Activated gamma-delta T cell treated with anti-CD3 and anti-CD28 coated beads, Interleukin-2, amount 50 U/mL, for 16 hours (primary cell): Measurements from ENCODE around the gene C1QL2.

Source experiments
- DNase-seq: peaks from one replicate; pipeline ENCODE4 v3.0.0-alpha.2; 2020; ENCODE audit warnings: low read depth

Gene C1QL2

DNA sequence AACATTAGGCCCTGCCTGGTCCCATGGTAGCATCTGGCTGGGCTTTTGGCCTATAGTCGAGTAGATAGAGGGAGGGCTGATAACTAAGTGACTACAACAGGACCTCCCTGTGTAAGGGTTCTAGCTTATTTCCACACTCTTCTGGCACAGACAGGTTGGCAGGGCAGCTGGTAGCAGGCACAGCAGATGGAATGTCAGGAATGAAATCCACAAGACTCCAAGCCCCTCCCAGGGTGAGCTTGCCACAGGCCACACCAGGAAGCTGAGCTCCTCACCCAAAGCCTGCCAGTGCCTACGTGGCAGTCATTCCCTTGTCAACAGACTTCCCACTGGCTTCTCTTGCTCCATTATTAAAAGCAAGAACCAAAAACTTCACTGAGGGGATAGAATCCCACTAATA, 20.7 kb upstream of the C1QL2 start:
- DNase-seq = no peak

DNA sequence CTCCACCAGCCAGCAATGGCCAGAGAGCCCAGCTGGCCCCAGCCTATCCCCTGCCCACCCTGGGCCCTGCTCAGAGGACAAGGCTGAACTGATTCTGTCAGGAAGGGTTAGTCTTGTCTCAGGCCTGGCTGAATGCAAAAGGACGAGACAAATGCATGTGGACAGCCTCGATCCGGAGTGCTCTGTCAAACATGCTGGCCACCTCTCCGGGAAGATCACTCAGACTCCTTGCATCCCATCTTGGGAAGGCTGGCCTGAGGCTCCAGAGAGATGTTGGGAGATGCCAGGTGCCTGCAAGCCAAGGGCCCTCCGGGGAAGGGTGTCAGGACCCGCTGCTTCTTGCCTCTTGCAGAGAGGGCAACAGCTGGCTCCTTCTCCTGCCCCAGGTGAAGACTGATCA, 20.2 kb upstream of the C1QL2 start:
- DNase-seq = no peak

DNA sequence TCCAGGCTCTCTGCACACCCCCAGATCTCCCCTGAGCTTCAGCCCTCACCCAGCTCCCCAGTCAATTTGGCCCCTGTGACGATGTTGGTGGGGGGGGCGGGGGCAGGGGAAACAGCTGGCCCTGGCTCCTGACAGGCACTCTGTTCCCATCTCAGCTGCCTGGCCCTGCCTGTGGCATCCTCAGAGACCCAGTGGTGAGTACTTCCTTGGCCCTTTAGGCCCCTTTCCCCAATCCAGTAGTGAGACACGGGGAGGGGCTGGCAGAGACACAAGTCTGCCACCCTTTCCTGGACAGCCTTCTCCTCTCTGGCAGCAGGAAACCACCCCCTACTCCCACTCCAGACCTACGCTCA, 19.3 kb upstream of the C1QL2 start:
- no peak for DNase-seq

DNA sequence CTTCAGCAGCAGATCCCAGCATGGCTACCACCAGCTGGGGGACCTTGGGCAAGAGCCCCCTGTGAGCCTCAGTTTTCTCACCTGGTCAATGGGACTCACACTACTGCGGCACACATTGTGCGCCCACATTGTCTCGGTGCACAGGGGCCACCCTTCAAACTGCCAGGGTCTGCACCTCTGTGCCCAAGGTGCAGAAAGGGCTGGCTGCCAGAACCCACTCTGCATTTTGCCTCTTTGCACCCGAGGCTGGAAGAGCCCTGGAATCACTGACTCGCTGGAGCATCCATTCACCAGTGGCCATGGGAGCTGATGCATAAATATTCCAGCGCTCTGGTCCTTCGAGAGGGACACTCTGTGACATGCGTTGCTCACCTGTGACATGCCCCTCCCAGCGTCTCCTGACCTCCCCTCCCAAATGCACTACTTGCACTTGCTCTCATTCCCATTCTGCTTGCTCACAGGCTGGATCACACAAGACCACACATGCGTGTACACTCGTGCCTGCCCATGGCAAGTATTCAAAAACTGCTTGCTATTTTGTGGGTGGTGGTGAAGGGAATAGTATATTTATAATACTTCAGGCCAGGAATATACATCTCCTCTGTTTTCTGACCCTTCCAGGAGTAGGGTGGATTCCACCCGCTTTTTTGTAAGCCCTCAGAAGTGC, 18.8 kb upstream of the C1QL2 start:
- DNase-seq = no peak

DNA sequence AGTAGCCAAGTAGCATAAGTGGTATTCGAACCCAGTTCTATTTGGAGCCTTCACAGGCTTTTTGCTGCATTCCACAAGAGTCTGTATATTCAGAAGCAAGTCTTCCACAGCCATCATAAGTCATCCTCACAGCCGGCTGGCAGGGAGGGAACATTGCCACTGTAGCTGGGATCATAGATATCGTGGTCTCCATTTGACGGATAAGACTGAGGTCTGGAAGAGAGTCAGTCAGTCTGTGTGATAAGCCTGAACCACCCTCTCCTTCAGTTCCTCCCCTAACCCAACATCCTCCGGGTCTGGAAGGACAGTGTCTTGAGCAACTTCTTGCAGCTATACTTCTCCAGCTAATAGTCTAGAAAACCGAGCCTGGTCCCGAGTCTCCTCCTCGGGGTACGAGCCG, 17.0 kb upstream of the C1QL2 start:
- DNase-seq = no peak

DNA sequence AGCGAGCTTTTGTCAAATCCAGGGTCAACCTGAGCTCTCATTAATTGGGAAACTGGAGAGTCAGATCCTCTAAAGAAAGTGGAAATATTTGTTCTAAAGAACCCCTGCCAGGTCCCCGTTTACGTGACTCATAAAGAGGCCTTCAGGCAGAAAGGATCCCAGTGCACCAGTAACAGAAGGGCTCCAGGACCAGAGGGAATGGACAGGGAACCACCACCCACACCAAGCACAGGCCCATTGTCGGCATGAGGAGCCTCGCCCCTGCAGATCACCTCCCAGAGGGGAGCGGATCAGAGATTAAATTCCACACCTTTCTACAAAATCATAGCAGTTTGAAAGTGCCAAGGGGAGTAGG, 16.4 kb upstream of the C1QL2 start:
- no peak for DNase-seq

DNA sequence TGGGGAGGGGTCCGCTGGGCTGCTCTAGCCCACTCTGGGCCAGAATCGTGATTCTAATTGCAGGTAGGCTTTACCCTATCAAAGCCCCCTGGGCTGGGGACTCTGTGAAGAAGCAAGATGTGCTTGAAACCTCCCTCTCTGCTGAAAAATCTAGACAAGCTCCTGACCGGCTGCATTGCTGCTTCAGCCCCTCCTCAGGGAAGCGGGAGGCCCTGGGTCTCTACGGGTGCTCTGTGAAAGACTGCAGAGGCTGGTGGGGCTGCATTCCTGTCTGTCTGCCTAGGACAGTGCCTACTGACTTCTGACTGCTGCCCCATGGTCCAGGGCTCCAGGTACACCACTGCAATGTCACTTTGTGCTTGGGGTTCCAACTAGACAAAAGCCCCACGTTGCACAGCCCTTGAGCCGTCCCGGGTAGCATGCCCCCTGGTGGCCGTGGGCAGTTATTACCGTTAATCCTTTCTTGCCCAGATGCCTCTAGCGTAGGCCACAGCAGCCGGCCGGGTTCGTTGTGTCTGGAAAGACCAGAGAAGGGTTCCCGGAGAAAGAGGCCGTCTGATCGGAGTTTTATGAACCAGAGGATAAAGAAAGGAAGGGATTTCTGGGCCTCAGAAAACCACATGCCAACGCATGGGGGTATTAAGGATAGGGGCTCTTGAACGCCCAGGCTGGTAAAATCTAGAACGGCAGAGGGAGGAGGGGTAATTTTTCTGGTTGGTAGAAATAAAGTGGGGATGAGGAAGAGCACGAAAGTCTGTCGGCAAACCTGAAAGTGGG, 15.9 kb upstream of the C1QL2 start:
- peak; percentile 12 for DNase-seq

DNA sequence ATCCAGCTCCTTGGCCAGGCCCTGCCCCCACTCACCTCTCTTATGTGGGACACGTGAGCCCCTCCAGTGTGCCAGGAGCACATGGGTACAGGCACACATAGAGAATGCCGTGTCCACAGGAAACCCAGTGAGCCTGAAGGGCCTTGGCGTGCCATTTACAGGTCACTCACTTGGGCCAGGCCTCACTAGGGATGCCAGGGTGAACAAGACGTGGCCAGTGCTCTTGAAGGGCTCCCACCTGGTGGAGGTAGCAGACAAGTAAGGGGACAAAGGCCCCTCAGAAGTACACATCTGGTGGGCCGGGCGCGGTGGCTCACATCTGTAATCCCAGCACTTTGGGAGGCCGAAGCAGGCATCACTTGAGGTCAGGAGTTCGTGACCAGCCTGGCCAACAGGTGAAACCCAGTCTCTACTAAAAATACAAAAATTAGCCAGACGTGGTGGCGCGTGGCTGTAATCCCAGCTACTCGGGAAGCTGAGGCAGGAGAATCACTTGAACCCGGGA, 15.1 kb upstream of the C1QL2 start:
- DNase-seq = no peak

DNA sequence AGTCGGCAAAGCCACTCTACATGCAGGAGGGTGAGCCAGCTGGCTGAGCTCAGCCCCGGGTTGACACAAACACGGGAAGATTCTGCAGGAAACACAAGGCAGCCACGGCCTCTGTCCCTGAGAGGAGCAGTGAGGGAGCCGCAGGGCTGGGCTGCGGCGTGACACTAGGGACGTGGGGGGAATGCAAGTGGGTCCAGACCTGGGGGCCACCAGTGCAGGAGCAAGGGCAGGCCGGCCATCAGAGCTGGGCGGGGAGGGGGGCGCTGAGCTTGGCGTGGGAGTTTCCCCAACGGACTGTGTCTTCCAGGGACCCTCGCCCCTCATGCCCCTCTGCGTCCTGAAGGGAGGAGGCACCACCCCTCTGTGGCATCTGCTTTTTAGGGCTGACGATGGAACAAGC, 12.0 kb upstream of the C1QL2 start:
- no peak for DNase-seq

DNA sequence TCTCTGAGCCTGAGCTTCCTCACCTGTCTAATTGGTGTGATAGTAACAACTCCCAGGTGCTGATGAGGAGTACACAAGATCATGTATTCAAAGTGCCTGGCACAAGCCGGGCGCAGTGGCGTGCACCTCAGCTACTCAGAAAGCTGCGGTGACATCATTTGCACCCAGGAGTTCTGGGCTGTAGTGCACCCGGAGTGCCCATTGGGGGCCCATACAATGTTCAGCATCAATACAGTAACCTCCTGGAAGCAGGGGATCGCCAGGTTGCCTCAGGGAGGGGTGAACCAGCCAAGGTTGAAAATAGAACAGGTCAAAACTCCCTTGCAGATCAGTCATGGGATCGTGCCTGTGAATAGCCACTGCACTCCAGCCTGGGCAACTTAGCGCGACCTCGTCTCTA, 11.2 kb upstream of the C1QL2 start:
- DNase-seq = no peak

DNA sequence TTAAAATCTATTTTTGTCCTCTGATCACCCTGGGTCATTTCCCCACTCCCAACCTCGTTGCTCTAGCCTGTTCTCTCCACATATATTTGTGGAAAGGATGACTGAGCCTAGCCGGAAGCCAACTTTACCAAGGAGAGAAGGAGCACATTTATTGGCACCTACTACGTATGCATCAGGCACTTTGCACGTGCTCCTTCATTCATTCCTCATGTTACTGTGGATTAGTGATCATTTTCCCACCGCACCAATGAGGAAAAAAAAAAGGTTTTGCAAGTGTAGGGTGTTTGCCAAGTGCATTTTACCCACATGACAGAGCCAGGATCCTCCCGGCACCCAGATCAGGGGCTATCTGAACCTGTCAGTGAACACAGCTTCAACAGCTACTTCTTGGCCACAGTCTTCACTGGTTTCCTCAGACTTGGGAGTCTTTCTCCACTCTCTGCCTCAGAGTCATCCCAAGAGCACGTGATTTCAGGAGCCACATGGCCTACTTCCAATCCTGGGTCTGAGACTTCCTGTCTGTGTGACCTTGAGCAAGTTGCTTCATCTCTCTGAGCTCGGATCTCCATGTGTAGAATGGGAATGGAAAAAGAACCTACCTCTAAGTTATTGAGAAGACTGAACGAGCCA, 1.9 kb upstream of the C1QL2 start:
- no peak for DNase-seq

DNA sequence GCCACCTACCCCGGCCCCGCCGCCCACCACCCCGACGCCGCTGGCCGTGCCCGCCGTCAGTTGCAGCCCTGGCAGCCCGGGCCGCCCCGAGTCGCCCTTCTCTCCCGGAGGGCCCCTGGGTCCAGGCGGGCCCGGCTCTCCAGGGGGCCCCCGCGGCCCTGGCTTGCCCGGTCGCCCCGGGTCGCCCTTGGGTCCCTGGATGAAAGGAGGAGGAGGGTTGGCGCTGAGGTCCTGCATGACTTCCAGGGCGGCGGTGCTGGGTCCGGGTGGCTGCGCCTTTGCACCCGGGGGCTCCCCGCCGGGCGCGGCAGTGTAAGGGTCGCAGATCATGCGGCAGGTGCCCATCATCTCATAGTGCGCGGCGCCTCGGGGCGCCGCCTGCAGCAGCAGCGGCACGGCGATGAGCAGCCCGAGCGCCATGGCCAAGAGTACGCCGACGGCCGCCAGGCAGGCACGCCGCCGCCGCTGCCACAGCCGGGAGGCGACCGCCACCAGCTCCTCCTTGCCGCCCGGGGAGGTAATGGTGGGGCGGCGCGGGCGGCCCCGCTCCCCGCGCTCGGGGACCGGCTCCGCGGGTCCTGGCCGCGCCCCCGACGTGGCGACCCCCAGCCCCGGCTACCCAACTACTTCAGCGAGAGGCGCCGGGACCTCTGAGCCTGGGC, 570 bp downstream of the C1QL2 start:
- DNase-seq = no peak

DNA sequence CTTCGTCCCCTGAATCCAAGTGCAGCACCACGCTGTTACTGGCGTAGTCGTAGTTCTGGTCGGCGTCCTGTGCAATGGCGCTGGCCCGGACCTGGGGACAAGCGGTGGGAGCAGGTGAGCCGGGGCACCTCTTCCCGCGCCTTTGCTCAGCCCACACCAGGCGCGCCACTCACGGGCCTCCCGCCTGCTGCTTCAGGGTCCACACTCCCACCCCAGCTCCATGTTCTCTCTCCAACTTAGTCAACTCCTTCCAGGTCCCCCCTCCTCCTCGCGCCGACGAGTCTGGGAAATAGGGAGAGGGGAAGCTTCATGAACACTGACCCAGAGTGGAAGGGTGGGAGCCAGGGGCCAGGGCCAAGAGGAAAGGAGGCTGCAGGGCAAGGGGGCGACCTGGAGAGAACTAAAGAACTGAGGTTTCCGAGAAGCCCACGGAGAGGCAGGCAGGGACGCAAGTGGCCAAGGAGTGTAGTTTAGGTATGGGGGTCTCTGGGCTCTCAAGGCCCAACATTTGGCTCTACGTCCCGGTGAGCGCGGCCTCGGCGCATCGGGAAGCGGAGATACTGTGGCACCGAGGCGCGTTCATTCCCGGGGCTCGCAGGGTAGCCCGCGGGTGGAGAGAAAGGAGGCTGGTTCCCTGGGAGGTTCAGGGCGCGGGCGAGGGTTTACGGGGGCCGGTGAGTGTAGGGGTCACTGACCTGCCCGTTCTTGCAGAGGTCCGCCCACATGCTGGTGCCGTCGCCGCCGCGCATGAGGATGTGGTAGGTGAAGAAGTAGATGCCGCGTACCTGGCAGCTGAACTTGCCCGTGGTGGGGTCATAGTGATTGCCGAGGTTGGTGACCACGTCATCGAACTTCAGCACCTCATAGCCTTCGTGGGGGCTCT, 1.4 kb downstream of the C1QL2 start:
- no peak for DNase-seq

DNA sequence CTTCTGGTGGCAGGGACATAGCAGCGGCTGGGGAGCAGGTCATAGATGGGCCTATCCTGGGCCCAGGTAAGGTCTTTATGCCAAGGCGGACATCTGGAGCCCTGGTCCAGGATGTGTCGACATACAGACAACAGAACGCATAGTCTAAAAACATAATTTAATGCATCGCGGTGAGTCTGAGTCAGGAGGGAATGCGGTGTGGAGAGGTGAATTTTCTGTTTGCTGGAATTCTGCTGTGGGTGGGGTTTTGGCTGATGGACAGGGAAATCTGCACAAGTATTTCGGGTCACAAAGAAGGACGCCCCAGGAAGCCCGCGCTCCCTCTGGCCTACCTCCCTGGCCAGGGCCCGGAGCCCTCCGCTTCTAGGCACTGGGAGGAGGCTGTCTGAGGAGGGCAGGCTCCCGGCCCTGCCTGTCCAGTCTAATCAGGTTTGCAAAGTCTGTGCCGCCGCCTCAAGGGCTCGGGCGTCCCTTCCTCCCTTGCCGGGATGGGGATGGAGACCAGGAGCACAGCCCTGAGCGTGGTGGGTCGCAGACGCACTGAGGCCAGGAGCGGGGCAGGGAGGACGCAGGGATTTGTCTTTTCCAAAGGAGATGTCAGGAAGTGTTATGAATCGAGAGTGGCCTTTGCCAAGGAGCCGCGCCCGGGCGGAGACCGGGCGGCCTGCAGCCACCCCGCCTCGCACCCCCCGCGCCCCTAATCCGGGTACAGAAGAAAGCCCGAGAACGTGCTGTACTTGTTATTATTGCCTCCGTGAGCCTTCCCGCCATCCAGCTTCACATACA, 2.3 kb downstream of the C1QL2 start:
- no peak for DNase-seq

DNA sequence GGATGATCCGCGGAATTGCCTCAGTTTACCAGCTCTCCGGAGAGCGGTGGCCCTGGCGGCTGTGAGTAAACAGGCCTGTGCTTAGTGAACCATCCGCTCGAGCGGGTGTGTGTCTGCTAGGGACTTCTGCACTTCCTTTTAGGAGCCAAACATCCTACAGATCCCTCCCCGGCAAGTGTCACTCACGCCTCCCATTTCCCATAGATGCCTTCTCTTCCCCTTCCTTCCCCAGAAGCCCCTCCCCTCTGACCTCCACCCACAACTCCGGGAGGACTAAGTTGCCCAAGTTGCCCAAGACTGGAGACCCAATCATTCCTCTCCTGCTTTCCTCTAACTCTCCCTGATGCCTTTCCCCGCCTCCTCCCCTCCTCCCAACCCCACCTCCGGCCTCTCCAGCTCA, 2.9 kb downstream of the C1QL2 start:
- no peak for DNase-seq

DNA sequence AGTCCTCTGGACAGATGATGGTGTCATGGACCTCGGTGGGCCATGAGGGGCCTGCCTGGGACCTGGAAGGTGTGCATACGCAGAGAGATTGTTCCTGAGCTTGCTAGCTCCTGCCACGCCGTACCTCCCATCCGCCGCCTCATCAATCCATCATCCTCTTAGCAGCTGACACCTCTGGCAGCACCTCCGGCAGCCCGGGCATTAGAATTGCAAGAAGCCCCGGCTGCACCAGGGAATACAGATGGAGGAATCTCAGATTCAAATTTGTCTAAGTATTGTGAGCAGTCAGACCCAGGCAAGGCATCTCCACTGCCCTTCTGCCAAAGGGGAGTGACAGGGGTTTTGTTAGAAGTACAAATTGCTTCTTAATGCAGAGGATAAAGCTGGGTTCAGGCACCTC, 4.5 kb downstream of the C1QL2 start:
- DNase-seq = no peak

DNA sequence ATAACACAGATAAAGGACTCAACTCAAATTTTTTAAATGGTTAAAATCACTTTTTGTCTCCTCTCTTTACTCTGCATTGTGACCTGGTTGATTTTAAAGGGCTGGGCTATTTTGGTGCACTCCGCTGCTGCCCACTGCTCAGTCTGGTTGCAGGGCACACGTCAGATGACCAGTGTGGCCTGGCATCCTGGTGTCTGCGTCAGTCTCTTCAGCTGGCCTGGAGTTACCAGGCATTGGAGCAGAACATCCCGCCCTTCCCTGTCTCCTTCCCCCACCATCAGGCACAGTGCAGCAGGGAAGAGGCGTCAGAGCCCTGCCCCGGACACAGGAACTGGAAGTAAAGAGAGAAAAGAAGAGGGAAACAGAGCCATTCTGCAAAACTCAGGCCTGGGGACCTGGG, 8.9 kb downstream of the C1QL2 start:
- DNase-seq = no peak

DNA sequence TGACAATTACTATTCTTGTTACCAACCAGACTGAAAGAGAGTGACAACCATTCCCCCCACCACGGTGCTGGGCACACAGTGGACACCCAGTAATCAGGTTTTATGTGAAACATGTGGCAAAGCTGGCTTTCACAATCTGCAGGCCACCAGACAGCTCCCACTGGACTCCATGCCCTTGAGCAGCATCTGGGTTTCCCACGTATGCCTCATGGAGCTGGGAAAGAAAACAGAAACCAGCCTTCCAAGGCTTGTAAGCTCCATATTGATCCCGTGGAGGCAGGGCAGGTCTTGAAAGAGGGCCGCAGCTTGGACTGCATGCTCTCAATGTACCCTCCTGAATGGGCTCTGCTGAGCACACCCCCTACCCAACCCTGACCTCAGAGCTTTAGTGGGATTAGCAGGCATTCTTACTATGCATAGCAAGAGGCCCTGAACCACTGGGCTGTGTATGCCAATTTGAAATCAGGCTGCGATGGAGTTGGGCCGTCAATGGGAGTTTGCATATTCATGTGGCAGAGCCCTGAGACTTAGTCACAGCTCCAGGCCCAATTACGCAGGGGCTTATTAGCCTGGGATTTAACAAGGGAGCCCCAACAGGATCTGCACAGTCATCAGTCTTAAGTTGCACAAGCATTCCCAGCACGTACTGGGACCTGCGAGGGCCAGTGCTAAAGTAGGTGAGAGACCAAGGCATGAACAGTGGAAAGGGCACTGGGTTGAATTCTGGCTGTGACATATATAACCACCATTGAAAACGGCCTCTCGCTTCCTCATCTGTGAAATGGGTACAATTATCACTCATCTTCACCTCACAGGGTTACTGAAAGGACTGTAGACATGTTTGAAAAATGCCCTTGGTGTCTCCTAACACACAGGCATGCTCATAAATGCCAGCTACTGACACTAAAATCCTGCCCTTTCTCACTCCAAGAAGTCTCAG, 10.5 kb downstream of the C1QL2 start:
- DNase-seq = no peak

DNA sequence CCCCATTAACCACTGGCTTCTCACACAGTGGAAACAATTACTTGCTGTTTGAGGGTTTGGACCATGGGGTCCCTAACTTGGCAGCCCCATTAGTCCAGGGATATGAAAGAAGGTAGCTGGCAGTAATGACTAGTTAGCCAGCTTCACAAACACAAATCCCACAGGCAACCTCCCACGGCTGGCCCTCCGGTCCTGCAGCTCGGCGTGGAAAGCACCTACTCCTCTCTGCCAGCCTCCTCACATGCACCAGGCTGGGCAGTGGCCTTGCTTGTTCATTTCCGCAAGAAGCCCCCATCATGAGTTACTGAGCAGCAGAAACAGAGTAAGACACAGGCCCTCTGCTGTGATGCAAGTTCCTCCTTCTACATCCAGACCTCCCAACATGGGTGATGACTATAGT, 13.7 kb downstream of the C1QL2 start:
- no peak for DNase-seq

DNA sequence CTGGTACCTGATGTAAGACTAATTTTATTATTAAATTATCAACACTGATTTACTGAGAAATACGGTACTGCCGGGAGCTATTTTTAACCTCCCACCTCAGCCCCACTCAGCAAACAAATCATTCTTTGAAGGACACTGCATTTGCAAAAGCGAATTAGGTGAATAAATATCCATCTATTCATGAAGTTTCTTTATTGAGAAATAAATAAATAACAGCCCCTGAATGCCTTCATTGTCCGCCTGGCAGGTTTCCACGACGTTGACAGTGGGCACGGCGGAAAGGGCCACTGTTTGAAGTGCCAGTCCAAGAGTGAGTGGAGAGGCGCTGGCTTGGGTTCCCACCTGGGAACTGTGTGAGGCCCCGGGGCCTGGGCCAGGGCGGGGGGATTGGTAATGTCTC, 15.7 kb downstream of the C1QL2 start:
- no peak for DNase-seq
